HG02798 (cell line): ENCODE results near the gene ASPM.
"Not testable (repeated sequence)": the region's sequence is repeated elsewhere in the genome, so short reads cannot be mapped to it uniquely, and the experiment has no call there.

Source experiments
- ATAC-seq: cut with Tn5 transposase; IDR thresholded peaks from one replicate; pipeline ENCODE4 v1.9.1; 2021; ENCODE audit warnings: mild to moderate bottlenecking; ENCODE audit not compliant: unreplicated experiment, poor library complexity

The ASPM gene

DNA sequence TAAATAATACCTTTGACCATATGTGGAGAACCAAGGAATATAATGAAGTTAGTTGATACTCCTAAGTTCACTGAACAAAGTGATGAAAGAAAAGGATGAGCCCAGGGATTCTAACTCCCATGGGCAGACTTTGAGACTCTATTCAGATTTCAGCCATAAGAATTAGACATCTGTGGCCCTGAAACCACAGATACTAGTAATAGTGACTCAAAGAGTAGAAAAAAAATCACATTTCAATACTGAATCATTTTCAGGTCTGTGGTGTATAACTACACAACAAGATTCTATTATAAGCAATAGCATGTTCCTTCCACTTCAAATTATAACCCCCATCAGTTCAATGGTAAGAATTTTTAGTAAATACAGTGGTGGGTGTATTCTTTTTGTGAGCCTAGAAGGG, 63.0 kb downstream of the ASPM start:
- ATAC-seq = no peak

GRCh38 chr1:197081117-197081753, 65.2 kb downstream of the ASPM start:
- no peak for ATAC-seq

DNA sequence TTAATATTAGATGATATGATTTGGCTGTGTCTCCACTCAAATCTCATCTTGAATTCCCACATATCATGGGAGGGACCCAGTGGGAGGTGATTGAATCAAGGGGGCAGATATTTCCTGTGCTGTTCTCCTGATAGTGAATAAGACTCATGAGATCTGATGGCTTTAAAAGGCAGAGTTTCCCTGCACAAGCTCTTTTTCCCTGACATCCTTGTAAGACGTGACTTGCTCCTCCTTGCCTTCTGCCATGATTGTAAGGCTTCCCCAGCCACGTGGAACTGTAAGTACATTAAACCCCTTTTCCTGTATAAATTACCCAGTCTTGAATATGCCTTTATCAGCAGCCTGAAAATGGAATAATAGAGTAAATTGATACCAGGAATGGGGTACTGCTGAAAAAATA, 66.1 kb downstream of the ASPM start:
- no peak for ATAC-seq

DNA sequence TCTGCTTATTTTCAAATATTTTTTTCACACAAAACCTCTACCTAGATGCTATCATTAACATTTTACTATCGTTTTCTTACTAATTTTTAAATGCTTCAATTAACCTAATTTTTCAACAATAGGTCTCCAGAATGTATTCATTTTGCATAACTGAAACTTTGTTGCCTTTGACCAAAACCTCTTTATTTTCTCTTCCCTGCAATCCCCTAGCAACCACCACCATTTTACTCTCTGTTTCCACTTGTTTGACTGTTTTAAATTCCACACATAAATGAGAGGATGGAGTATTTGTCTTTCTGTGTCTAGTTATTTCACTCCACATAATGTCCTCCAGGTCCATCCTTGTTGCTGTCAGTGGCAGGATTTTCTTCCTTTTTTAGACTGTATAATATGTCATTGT, 69.9 kb downstream of the ASPM start:
- ATAC-seq = no peak

- ATAC-seq = no peak
Measured at GRCh38 chr1:197073978-197074377, 72.5 kb downstream of the ASPM start.

DNA sequence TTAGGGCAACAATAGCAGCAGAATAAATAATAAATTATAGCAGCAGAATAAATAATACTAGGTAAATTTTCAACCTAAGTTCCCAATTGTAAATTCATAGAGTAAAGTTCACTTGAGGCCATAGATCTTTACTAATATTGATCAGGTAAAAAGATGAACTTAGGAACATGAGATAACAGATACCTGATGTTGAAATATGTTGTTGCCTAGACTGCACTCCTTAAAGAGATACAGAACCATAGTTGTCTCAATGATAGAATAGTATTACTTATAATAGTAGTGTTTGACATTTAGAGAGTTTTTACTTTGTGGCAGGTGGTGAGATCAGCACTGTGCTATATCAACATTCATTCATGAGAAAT, 79.0 kb downstream of the ASPM start:
- ATAC-seq = no peak

DNA sequence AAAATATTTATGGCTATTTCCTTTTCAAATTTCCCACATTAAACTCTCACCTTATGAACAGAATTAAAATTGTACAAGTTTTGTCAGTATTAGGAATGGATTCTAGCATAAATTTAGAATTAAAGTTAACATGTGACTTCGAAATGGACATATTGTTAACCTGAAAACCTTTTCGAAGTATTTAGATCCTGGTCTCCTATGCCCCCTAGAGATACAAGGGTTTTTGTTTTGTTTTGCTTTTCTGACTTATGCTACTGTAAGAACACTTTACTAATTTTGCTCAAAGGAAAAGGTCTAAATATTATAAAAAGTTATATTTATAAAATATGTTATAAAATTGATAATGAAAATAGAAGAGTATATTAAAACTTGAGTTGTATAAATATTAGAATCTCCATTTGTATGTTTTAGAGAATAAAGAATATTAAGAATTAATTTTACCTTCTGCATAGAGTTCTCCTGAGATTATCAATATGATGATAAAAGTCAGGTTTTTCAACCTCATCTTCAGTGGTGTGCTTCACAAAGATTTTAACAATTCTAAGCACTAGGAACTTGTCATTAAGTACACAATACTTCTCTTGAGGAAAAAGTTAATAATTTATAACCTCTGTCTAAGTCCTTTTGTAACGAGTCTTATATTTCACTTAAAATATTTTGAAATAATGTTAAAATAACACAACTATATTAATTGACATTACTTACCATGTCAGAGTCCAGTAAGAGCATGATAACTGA, 79.6 kb downstream of the ASPM start, which contains the start of gene F13B:
F13B (minus strand) TSS at position 542 of the 738 bp plus-strand sequence; CDS start at position 505, 37 bp downstream.
- ATAC-seq = no peak

DNA sequence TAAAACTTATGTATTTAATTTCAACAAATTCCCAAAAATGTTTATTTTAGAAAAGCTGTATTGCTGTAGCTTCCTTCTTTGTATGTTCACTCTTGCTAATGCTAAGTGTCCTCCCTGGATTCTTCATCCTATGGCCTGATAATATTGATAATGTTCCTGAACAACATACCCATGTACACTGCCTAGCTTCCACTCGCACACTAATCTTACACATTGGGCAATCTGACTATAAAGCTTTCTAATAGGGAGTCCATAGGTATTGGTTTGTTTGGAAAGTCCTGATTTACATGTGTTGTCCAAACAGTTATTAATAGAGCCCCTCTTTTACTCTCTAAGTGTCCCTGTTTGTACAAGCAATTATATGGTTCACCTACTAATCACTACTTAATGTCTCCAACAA, 80.2 kb downstream of the ASPM start:
- ATAC-seq = no peak

- ATAC-seq = no peak
Measured at GRCh38 chr1:197065559-197065958, 80.9 kb downstream of the ASPM start.

GRCh38 chr1:197063212-197063611, 83.3 kb downstream of the ASPM start:
- ATAC-seq = no peak

DNA sequence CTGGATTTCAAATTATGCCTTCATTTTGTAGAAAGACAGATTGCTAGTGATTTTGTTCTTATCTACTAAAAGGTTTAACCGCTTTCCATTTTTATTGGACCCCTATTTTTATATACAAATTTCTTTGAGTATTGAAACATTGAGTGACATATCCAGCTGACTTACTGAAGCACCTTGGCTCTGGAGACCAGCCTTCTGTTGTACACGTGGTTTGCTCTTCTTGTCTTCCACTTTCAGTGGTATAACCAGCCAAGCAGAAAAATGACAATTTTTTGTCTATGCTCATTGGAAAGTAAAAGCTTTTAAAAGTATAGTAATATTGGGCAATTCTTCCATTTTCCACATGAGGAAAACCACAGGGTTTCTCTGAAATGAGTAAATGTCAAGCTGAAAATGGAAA, 83.8 kb downstream of the ASPM start:
- ATAC-seq = peak; percentile 84

GRCh38 chr1:197049100-197049499, 97.4 kb downstream of the ASPM start:
- no peak for ATAC-seq

DNA sequence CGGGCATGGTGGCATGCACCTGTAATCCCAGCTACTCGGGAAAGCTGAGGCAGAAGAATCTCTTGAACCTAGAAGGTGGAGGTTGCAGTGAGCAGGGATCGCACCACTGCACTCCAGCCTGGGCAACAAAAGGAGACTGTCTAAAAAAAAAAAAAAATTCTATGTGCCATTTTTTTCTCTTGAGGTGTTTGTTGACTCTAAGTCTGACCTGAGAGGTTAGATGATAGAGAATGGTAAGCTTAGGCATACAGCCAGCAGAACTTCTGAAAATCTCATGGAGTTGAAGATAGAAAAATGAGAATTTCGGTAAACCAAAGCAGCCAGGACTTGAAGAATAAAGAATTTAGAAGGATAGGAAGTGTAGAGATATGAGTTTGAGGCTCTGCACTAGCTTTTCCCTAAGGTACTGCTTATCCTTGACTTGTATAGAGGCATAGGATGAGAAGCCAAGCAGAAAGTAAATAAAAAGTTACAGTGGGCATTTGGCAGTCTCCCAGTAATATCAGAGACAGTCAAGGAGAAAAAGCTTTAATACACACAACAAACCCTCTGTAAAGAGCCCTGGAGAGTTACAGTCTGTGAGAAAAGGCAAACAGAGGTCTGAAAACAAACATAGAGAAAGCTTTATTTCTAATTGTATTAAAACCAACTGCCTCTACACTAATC, 103.7 kb downstream of the ASPM start:
- no peak for ATAC-seq

DNA sequence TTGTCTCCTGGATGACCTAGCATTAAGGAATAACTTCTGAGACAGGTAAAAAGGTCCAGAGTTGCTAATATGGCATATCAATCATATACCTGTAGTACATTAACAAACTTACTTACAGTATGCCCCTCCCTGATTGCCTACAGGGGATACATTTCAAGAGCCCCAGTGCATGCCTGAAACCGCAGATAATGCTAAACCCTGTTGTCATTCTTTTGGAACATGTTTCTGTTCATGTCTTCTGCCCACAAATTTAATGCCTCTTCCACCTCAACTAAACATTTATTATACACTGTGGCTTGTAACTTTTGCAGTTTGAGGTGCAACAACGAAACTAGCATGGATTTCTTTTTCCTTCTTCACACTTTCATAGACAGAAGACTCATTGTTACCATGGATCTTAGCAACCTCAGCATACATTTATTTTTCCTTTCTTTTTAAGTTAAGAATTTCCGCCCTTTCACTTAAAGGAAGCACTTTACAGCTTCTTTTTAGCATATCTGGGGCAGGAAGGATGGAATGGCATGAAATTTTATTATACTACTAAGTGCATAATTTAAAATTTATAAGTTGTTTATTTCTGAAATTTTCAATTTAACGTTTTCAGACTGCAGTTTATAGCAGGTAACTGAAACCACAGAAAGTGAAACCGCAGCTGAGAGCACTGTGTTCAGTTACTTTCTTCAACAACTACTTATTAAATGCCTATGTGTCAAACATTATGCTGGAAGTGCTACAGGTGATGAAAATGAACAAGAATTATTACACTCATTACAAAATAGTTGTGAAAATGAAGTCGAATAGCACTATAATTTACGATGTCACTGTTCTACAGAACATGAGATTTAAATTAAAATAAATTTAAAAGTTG, 104.7 kb downstream of the ASPM start:
- peak; percentile 92 for ATAC-seq

GRCh38 chr1:197036861-197037260, 109.6 kb downstream of the ASPM start:
- no peak for ATAC-seq

DNA sequence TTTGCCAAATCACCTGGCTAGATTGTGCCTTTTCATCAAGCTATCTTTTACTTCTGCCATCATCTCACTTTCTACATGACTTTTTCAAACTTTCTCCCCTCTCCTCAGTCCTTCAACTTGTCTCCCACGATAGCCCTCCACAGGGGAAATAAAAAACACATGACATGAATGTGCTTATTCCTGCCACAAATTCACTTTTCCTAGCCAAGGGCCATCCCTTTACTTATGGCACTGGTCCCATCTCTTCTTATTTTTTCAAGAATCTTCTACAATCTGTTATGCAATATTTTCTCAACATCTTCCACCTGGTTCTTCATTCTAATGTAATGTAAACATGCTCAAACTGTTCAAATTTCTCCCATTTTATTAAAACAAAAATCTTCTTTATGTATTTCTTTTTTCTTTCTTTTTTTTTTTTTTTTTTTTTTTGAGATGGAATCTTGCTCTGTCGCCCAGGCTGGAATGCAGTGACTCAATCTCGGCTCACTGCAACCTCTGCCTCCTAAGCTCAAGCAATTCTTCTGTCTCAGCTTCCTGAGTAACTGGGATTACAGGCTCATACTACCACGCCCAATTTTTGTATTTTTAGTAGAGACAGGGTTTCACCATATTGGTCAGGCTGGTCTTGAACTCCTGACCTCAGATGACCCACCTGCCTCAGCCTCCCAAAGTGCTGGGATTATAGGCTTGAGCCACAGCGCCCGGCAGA, 111.7 kb downstream of the ASPM start:
- ATAC-seq = not testable (repeated sequence)
